ENCODE measurements around the gene TPX2.
"Not testable (repeated sequence)": the region's sequence is repeated elsewhere in the genome, so short reads cannot be mapped to it uniquely, and the experiment has no call there.

Gene TPX2

DNA sequence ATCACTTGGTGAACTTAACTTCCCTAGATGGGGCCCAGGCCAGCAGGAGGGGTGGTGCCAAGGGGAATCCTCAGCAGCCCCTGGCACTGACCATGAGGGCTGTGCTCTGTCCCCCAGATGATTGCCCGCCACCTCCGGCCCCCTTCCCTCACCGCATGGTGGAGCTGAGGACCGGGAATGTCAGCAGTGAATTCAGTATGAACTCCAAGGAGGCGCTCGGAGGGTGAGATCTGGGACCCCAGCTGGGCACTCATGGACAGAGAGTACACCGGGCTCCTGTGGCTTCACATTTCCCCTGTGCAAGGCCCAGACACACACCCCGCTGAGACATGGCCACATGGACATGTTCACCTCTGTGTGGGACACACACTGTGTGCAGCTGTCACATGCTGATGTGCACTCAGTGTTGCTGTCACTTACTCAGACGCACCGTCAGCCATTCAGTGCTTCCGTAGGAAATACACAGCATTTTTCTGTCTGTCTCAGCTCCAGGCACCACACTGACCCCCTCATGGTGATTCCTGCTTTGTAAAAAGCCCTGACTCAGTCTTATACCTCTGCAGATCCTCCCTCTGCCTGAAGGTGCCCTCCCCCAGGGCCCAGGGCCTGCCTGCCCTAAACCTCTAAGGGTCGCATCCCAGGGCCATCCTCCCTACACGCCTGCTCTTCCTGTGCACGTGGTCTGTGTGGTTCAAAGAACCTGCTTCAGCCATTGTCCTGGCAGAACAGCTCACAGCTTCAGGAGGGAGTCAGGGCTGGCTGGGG, 84.5 kb downstream of the TPX2 start:
- H3K4me3 ChIP-seq (ENCODE audit: low read length), result no peak overlapping the region
- DNase-seq (ENCODE audit: low read depth, low spot score), result no peak

DNA sequence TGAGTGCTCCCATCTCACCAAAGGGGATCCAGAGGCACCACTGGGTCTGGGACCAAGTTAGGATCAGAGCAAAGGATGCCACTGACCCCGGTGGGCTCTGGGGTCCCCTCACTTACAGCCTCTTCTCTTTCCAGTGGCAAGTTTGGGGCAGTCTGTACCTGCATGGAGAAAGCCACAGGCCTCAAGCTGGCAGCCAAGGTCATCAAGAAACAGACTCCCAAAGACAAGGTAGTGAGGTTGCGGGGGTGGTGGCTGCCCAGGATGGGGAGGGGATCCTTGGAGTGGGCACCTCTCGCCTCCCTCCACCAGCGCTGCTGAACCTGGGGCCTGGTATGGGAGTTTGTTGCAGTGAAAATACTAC, 85.0 kb downstream of the TPX2 start:
- no peak for DNase-seq (ENCODE audit: low read depth, low spot score)
- no peak overlapping the region for H3K4me3 ChIP-seq (ENCODE audit: low read length)

DNA sequence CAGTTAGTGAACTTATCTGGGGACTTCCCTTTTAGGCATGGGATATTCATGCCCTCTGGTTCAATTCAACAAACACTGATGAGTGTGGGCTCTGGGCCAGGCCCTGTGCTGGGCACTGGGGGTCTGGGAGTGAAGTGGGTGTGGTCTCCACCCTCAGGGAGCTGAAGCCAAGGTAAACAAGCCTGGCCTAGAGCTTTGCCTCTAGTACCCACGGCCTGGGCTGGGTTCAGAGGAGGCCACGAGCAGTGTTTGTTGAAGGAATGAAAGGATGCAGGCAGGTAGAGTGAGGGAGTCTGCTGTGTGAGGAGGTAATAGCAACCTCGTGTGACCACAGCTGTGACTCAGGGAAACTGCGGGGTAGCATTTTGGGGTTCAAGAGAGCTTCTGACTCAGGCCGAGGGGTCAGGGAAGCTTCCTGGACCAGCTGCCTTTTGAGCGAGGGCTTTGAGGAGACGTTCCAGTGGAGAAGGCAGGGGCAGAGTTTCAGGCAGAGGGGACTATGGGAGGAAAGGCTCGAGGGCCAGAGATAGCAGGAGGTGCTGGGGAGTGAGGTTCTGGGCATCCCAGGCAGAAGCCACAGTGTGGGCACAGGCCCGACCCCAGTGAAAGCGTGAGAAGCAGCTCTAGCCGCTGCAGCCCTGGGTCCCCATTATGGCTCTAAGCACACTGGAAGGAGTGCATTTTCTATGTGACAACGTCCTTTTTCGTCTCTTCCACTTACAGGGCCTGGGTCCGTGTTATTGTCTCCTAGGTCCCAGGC, 85.6 kb downstream of the TPX2 start:
- no peak for DNase-seq (ENCODE audit: low read depth, low spot score)
- H3K4me3 ChIP-seq (ENCODE audit: low read length), result no peak overlapping the region

DNA sequence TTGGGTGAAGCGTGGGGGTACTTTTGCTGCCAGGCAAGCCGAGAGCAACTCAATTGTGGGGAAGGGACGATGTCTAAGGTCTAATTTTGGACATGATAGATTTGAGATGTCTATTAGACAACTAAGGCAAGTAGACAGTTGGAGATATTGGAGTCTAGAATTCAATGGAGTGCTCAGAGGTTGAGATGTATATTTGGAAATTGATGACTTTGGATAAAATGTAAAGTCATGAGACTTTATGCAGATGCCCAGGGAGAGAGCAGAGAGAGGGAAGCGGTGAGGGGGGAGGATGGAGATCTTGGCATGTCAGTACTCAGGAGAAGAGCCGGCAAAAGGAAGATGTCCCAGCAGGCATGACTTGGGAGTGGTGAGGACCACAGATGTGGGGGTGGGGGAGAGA, 87.0 kb downstream of the TPX2 start:
- no peak for DNase-seq (ENCODE audit: low read depth, low spot score)
- no peak overlapping the region for H3K4me3 ChIP-seq (ENCODE audit: low read length)

DNA sequence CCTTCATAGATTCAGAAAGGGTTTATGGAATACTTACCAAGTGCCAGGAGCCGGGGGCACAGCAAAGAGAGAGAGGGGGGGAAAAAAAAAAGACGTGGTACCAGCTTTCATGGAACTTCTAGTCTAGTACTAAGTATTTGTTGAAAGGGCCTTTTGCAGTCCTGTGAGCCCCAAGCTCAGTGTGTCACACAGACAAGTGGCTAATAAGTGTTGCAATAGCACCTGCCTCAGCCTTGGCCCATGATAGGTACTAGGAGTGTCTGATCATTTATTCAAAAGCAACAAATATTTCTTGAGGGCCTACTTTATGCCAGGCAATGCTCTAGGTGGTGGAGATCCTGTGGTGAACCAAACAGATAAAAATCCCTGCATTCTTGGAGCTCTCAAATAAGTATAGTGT, 88.0 kb downstream of the TPX2 start:
- no peak for DNase-seq (ENCODE audit: low read depth, low spot score)
- H3K4me3 ChIP-seq (ENCODE audit: low read length), result no peak overlapping the region

DNA sequence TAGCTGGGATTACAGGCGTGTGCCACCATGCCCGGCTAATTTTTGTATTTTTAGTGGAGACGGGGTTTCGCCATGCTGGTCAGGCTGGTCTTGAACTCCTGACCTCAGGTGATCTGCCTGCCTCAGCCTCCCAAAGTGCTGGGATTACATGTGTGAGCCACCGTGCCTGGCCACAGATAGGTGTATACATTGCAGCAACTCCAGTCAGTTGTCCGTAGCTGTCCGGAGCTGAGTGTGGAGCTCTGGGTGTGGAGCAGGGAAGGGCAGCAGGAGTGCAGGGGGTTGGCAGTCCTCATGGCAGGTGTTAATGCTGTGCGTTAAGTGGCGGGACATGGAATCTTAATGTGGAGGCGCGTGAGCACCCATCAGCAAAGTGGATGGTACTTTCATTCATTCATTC, 88.9 kb downstream of the TPX2 start:
- H3K4me3 ChIP-seq (ENCODE audit: low read length); DNase-seq (ENCODE audit: low read depth, low spot score): not testable (repeated sequence)

DNA sequence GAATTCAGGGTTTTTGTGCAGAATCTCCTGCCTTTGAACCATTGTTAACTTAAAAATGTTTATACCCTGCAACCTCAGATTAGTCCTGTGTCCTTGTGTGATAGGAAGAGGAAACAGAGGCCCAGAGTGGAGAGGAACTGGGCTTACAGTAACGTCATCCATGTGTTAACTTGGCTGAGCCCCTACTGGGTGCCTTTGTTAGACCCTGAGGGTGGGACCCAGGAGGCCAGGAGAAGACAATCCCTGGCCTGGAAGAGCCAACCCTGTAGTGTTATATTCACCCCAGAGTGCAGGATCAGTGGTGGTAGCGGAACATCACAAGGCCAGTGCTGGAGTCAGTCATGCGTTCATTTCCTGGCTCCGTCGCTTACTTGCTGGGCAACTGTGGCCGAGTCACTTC, 90.6 kb downstream of the TPX2 start:
- no peak overlapping the region for H3K4me3 ChIP-seq (ENCODE audit: low read length)
- DNase-seq (ENCODE audit: low read depth, low spot score), result no peak

DNA sequence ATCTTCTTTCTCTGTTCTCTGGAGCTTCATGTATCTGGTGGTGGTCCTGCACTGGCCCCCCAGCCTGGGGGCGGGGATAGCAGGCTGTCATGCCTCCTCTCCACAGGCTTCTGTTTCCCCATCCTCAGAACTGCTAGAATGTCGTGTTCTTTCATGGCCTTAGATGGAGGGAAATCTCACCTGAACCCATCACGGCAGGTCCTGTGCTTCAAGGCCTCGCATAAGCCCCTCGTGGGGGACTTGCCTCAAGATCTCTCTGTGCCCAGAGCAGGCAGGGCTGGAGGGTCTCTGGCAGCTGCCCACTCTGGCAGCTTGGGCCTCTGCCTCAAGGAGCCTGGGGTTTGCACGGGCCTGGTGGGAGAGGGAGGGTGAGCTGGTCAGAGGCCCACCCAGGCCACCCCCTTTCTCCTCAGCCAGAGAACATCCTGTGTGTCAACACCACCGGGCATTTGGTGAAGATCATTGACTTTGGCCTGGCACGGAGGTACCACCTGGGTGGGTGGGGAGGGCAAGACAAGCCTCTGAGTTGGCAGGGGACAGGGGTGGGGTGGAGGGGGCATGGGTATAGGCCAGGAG, 91.4 kb downstream of the TPX2 start:
- no peak overlapping the region for H3K4me3 ChIP-seq (ENCODE audit: low read length)
- DNase-seq (ENCODE audit: low read depth, low spot score), result no peak

DNA sequence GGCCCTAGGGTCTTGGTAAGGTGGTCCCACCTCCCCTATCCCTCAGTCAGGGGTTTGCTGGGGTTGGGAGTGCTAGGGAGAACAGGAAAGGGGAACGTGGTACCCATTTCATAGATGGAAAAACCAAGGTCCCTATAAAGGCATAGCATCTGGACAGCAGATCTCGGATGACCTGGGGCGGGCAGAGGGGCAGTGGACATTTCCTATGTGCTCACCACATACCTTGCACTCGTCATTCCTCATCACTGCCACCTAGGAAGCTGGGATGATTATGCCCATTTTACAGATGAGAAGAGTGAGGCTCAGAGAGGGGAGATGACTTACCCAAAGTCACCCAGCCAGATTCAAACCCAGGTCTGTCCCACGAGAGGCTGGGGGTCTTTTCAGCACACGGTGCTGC, 92.1 kb downstream of the TPX2 start:
- no peak for DNase-seq (ENCODE audit: low read depth, low spot score)
- H3K4me3 ChIP-seq (ENCODE audit: low read length), result no peak overlapping the region

DNA sequence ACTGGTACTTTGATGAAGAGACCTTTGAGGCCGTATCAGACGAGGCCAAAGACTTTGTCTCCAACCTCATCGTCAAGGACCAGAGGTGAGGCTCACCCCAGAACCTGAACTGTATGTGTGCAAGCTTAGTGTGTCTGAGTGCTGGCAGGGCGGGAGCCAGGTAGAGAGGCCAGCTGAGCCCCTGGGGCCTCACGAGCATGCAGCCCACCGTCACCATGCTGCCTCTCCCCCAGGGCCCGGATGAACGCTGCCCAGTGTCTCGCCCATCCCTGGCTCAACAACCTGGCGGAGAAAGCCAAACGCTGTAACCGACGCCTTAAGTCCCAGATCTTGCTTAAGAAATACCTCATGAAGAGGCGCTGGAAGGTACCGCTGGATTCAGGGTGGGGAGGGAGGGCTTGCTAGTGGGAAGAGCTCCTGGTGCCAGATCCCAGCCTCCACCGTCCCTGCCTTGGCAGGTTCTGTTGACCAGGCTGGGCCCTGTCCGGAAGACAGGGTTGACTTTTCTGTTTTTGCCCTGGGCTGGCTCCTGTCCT, 92.7 kb downstream of the TPX2 start:
- DNase-seq (ENCODE audit: low read depth, low spot score), result no peak

DNA sequence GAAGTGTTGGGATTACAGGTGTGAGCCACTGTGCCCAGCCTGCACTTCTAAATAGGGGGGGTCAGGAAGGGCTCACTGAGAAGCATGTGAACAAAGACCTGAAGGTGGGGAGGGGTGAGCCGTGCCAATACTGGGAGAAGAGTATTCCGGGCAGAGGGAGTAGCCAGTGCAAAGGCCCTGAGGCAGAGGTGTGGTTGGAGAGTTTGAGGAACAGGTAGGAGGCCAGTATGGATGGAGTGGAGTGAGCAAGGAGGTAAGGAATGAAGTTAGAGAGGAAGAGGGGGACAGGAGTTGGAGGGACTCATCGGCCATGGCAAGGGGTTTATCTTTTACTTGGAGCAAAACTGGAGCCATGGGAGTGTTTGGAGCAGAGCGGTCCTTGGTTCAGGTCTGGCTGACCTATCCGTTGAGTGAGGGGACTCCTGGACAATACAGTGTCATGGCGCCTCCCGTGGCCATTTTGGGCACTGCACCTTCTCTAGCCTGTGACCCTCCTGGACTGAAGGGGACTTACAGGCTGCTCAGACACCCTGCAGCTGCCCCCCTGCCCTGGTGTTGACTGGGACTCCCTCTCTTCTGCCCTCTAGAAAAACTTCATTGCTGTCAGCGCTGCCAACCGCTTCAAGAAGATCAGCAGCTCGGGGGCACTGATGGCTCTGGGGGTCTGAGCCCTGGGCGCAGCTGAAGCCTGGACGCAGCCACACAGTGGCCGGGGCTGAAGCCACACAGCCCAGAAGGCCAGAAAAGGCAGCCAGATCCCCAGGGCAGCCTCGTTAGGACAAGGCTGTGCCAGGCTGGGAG, 94.2 kb downstream of the TPX2 start:
- no peak overlapping the region for H3K4me3 ChIP-seq (ENCODE audit: low read length)
- no peak for DNase-seq (ENCODE audit: low read depth, low spot score)

More for the DNA sequence above, 92.7 kb downstream of the TPX2 start:
- H3K4me3 ChIP-seq (ENCODE audit: low read length), result no peak overlapping the region

DNA sequence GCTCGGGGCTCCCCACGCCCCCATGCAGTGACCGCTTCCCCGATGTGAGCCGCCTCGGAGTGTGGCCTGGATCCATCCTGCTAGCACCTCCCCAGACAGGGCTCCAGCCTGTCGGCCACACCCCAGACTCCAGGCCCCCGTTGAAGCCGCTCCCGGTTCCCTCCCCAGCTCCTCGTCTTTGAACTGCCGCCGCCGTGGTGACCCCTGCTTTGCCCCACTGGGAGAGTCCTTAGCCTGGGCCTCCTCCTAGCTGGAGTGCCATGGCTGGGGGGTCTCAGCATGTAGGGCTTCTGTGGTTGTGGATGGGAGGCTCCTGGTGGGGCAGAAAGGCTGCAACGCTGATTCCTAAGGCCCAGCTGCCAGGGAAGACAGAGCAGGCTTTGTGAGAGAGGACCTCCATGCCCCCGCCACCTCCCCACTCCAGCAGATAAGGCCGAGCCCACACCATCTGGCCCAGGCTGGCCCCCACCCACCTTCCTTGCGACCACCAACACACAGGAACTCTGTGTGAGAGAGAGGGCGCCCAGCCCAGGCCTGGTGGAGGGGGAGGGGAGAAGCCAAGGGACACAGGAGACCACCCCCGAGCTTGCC, 94.9 kb downstream of the TPX2 start:
- no peak overlapping the region for H3K4me3 ChIP-seq (ENCODE audit: low read length)
- no peak for DNase-seq (ENCODE audit: low read depth, low spot score)

DNA sequence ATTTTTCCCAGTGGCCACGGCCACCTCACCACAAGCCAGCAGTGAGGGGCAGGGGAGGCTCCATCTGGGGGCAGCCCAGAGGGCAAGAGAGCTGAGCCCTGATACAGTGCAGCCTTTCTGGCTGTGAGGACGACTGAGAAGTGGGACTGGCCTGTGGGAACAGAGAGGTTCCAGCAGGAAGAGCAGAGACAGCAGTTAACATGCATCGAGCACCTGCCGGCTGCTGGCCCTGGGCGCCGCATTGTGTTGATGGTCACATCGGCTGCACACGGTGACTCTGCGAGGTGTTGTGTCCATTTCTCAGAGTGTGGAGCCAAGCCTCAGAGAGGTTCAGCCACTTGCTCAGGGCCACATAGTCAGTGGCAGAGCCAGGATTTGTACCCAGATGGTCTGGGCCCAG, 96.5 kb downstream of the TPX2 start:
- no peak for DNase-seq (ENCODE audit: low read depth, low spot score)
- no peak overlapping the region for H3K4me3 ChIP-seq (ENCODE audit: low read length)

DNA sequence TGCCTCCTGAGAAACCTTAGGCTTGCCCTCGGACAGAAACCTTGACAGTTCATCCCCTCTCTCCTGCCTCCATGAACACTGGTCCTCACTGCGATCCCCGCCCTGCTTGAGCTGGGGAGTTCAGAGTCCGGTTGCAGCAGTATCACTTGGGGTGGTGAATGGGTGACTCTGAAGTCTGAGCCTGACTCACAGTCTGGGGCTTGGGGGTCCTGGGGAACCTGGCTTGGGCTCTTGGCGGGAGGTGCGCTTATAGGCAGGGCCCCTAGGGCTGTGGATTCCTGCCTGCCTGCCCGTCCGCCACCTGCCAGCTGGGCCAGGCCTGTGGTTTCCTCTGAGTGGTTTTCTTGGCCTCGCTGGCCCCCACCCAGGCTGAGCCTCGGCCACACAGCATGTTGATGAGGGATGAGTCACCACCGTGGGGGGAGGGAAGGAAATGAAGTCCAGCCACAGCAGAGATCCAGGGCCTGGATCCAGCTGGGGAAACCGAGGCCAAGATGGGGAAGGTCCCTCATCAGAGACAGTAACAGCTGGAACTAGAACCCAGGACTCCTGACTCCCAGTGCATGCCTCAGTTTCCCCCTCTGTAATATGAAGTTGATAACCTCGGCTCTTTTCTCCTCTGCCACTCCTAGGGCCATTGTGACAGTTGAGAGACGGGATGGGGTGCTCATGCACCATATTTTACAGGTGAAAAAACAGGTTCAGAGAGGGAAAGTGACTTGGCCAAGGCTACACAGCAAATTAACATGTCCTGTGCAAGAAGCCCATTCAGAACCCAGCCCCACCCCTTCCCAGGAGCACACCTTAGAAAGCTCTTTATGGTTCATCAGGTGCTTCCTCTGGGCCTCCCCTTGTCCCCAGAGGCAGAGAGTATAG, 97.1 kb downstream of the TPX2 start:
- no peak for DNase-seq (ENCODE audit: low read depth, low spot score)

DNA sequence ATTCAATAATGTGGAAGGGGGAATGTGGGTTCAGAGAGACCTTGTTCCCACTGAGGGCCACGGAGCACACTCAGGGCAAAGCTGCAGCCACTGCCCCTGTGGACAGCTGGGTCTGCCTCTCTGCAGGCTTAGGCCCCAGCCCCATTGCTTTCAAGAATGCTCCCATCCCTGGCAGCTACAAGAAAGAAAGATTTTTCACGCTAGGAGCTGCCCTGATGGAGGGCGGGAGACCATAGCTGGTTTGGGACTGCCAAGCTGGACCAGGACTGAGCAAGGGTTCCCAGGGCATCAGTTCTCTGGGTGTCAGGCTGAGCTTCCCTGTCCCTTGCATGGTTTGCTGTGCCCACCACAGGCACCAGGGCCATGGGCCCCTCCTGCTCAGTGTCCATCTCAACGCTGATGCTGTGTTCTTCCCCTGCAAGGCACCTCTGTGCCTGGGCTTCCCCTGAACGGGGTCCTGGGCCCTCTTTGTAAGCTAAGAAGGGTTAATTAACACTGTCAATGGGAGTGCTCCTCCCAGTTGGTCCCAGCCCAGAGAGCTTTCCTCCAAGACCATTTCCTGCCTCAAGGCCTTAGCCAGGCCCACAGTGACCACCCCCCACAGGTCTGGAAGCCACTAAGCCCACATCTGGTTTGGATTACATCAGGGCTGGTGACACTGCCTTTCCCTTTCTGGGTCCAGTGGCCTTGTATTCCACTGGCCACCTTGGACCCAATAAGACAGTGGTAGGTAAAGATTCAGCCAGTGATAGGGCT, 97.9 kb downstream of the TPX2 start:
- DNase-seq (ENCODE audit: low read depth, low spot score), result no peak

More for the DNA sequence above, 97.1 kb downstream of the TPX2 start:
- no peak overlapping the region for H3K4me3 ChIP-seq (ENCODE audit: low read length)

DNA sequence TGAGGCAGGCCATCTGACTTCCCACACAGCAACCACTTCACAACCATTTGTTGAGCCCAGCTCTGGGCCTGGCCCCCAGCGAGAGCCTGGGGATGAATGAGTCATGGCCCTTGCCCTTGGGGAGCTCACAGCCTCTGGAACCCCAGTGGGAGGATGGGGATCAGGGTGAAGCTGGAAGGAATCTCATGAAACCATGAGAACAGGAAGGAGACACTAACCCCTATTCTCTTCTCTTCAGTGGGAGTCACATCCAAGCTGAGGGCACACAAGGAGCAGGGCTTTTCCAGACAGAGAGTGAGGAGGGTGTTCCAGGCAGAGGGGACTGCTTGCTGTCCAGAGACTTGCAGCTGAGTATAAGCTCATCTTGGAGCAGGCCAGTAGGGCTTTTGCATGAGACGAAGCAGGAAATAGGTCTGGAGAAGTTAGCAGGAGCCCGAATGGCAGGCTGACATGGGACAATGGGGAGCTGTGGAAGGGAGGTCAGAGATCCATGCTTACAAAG, 98.9 kb downstream of the TPX2 start:
- no peak overlapping the region for H3K4me3 ChIP-seq (ENCODE audit: low read length)
- DNase-seq (ENCODE audit: low read depth, low spot score), result no peak

More for the DNA sequence above, 97.9 kb downstream of the TPX2 start:
- H3K4me3 ChIP-seq (ENCODE audit: low read length), result no peak overlapping the region

DNA sequence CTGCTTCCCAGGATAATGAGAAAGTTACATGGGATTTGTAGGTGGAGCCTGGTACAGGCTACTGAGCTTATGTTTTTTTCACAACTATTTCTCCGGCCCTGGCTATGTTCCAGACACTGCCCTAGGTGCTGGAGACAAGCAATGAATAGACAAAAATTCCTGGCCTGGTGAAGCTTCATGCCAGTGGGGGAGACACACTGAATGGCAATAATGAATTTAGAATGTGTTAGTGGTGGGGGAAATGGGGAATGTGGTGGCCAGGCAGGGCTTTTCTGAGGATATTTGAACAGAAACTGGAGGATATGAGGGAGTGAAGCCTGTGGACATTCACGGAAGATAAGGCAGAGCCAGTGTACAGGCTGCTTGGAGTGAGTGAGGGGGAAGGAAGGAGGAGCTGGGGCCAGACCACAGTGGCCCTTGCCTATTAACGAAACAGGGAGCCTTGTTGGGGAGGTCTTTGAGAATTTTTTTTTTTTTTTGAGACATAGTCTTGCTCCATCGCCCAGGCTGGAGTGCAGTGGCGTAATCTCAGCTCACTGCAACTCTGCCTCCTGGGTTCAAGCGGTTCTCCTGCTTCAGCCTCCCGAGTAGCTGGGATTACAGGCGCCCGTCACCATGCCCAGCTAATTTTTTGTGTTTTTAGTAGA, 99.7 kb downstream of the TPX2 start:
- DNase-seq (ENCODE audit: low read depth, low spot score), result no peak
- no peak overlapping the region for H3K4me3 ChIP-seq (ENCODE audit: low read length)

All from Jurkat, Clone E6-1 (cell line).